H54 (cell line): ENCODE results near the gene PROZ.
"Not testable (repeated sequence)": the region's sequence is repeated elsewhere in the genome, so short reads cannot be mapped to it uniquely, and the experiment has no call there.

Experiments
- DNase-seq: peaks from one replicate; pipeline ENCODE4 v3.0.0; 2011; ENCODE audit warnings: low spot score, mixed read lengths; ENCODE audit not compliant: insufficient read length
- FAIRE-seq: peaks from 3 replicates; lab custom pipeline; 2011; peaks lifted over from hg19 to GRCh38; lab: Jason Lieb, UNC
- POLR2A ChIP-seq: IDR thresholded peaks from 2 replicates; pipeline ENCODE4 v1.6.1; 2011; ENCODE audit warnings: low read depth, mild to moderate bottlenecking, low read length

Gene PROZ, protein sequence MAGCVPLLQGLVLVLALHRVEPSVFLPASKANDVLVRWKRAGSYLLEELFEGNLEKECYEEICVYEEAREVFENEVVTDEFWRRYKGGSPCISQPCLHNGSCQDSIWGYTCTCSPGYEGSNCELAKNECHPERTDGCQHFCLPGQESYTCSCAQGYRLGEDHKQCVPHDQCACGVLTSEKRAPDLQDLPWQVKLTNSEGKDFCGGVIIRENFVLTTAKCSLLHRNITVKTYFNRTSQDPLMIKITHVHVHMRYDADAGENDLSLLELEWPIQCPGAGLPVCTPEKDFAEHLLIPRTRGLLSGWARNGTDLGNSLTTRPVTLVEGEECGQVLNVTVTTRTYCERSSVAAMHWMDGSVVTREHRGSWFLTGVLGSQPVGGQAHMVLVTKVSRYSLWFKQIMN

DNA sequence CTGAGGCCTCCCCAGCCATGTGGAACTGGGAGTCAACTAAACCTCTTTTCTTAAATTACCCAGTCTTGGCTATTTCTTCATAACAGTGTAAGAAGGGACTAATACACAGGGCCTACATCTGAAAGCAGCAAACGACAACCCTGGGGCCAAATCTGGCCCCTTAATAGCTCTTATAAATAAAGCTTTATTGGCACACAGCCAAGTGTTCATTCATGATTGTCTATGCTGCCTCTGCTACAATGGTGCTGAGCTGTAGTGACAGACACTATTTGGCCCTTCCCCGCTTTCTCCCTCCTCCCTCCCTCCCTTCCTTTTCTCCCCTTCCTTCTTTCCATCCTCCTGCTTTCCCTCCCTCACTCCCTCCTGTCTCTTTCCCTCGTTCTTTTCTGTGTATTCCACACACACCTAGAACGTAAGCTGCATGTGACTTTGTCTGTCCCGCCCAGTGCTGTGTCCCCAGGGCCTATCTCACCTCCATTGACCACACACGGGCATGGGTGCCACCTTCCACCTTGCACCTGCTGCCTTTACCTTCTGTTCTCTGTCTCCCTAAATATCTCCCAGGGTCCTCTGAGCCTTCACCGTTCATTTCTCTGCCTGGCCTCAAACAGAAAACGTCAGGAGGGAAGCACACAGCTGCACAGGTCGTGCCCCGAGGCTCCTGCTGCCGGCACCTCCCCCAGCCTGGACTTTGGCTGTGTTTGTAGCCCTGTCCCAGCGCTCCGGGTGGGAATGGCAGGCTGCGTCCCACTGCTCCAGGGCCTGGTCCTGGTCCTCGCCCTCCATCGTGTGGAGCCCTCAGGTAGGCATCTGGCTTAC is at the start of gene PROZ:
TSS of gene PROZ (plus strand) at position 720 of the 819 bp plus-strand sequence. CDS start at position 733, 13 bp downstream.
- DNase-seq (no peak), FAIRE-seq (no peak)
- no peak for TF ChIP-seq POLR2A

DNA sequence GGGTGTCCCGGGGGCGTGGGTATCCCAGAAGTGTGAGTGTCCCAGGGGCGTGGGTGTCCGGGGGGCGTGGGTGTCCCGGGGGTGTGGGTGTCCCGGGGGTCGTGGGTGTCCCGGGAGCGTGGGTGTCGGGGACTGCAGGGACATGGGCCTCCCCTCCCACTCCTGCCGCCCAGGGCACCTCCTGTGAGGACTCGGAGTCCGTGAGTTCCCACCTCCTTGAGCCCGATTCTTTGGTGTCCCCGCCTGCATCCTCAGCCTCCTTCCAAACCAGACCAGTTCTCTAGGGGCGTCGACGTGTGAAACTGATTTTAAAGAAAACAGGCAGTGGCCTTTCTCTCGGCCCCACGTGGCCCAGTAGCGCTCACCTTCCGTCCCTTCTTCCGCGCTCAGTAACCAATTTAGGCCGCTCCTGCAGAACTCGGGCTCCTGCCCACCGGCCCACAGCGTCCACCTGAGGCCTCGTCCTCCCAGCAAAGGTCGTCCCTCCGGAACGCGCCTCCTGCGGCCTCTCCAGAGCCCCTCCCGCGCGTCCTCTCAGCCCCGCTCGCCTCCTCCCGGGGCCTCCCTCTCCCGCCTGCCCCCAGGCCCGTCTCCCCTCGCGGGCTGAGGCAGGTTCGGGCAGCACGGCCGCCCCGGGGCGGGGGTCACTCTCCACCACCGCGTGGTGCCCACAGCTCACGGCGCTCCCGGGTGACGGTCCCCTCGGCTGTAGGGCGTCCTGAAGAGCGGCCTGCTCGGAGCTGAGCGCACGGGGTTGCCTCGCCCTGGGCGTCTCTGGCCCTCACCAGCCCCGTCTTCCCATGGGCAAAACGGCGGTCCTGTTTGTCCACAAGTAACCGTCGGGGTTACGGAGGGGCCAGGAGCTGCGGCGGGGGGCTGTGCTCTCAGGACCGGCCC is 49.0 kb upstream of the PROZ start:
- no peak for TF ChIP-seq POLR2A
- FAIRE-seq: no peak
- no peak for DNase-seq

DNA sequence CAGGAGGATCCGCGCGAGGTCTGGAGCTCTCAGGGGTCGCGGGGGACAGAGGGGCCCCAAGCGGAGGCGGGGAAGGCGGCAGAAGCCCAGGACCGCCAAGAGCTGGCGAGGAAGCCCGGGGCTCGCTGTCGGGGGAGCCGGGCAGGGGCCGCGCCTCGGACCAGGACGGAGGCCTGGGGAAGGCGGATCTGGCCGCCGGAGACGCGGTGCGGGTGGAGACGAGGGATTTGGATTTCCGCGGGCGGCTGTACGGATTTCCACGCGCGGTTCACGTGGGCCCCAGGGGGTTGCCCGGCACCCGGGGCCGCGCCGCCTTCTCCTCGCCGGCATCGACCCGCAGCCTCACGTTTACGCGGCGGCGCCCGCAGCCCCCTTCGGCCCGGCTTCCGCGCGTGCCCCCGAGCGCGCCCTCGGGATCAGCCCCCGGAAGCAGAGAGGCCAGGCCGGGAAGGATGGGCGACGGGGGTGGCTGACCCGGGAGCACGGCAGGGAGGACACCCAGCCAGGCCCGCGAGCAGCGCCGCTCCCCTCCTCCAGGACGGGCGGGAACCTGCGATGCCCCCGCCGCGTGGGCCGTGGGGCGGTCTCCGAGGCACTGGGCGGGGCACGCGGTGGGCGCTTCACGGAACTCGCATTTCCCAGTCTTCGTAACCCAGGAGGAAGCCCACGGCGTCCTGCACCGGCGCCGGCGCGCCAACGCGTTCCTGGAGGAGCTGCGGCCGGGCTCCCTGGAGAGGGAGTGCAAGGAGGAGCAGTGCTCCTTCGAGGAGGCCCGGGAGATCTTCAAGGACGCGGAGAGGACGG is 48.2 kb upstream of the PROZ start:
- FAIRE-seq (no peak), DNase-seq (no peak)
- TF ChIP-seq POLR2A: no peak

DNA sequence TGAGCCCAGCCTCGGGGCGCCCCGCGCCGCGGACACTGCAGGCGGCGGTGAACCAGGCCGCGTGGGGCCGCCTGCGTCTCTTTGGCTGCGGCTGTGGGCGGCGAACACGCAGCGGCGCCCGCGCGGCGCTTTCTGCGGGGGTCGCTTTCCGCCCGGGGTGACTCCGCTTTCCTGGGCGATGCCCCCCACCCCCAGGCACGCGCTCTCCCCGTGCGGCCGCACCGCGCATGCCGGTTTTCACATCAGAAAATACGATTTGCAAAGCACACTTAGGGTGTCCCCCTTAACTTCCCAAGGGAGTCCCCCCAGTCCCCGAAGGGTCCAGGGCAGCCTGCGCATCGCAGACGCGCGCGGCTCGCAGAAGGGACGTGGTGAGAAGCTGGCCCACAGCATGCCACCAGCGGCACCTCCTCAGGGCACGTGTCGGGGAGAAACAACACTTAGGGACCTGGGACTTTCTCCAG is 47.6 kb upstream of the PROZ start:
- no peak for FAIRE-seq
- DNase-seq: no peak

DNA sequence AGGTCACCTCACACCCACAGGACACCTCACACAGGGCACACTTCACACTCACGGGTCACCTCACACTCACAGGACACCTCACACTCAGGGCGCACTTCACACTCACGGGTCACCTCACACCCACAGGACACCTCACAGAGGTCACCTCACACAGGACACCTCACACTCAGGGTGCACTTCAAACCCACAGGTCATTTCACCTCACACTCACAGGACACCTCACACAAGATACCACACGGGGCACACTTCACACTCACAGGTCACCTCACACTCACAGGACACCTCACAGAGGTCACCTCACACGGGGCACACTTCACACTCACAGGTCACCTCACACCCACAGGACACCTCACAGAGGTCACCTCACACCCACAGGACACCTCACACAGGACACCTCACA is 46.6 kb upstream of the PROZ start:
- FAIRE-seq, DNase-seq: not testable (repeated sequence)

More for the DNA sequence above, 47.6 kb upstream of the PROZ start:
- no peak for TF ChIP-seq POLR2A

DNA sequence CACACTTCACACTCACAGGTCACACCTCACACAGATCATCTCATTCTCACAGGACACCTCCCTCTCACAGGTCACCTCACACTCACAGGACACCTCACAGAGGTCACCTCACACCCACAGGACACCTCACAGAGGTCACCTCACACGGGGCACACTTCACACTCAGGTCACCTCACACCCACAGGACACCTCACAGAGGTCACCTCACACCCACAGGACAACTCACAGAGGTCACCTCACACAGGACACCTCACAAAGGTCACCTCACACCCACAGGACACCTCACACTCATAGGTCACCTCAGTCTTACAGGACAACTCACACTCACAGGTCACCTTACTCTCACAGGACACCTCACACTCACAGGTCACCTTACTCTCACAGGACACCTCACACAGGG is 46.0 kb upstream of the PROZ start:
- not testable (repeated sequence) for DNase-seq, FAIRE-seq

DNA sequence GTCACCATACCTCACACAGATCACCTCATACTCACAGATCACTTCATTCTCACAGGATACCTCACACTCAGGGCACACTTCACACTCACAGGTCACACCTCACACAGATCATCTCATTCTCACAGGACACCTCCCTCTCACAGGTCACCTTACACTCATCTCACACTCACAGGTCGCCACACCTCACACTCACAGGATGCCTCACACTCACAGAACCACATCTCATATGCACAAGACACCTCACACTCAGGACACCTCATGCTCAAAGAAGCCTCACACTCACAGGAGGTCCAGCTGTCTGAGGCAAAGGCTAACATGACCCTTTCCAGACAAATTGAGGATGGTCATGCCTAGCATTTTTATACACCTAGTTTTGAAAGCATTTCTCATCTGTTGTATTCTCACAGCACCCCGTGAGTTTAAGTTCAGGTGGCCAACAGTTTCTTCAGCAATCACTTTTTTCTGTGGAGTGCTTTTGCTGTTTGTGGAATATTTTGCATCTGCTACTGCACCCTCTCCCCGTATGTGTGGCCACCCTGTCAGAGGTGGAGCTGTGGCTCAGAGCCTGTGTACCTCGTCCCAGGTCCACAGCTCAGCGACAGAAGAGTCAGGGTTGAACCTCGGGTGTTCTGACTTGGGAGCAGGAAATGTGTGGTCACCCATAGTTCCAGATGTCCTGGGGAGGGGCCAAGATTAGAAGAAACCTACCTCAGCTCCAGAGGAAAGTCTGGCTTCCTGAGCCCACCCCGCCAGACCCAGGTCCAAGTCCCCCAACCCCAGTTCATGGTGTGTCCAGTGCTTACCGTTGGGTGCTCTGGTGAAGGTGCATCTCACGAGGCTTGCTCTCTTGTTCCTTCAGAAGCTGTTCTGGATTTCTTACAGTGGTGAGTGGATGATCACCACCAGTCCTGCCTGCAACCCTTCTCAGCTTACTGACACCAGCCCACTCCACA is 45.3 kb upstream of the PROZ start:
- no peak for FAIRE-seq
- no peak for DNase-seq
- no peak for TF ChIP-seq POLR2A

DNA sequence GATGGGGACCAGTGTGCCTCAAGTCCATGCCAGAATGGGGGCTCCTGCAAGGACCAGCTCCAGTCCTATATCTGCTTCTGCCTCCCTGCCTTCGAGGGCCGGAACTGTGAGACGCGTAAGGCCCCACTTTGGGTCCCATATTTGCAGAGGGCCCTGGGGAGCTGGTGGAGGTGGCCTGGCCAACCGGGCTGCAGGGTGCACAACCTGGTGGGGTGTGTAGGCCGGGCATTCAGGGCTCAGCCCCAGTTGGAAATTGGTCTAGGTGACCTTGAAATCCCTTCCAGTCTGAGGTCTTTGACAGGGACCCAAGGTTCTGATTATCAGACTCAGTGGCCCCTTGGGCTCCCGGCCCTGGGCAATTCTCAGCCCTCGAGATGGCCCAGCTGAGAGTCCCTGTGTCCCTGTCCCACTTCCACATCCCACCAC is 44.6 kb upstream of the PROZ start:
- no peak for TF ChIP-seq POLR2A
- no peak for DNase-seq
- FAIRE-seq: no peak

DNA sequence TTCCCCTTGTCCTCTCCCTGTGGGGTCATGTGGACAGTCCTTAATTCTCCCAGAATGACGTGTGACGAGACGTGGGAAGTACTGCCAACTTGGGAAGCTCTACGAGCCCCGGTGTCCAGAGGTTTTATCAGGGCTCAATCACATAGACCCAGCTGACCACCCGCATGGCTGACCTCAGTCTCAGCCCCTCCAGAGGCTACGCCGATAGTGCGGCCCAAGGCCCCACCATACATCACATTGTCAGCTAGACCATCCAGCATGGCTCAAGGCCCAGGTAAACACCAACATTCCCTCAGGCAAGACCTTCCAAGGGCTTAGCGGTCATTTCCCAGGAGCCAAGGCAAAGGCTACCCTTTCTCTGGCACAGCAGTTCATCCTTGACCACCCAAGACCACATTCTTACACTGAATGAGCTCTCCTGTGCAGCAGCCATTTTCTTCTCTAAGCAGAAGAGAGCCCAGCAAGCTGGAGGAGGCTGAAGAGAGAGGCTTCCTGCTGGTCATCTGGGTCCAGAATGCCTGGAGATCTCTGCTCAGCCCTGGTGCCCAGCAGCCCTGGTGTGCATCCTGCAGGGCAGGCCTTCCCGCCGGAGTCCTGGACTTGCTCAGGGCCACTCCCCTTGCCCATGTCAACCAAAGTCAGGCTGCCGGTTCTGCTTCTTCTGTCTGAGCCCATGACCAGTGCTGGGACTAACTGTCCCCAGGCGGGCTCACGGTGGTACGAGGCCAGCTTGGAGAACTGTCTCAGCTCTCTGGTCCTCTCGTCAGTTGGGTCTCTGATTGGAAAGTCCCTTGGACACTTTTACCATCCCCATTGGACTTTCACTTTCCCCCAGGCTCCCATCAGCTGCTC is 43.7 kb upstream of the PROZ start:
- TF ChIP-seq POLR2A: no peak
- FAIRE-seq (no peak), DNase-seq (no peak)

DNA sequence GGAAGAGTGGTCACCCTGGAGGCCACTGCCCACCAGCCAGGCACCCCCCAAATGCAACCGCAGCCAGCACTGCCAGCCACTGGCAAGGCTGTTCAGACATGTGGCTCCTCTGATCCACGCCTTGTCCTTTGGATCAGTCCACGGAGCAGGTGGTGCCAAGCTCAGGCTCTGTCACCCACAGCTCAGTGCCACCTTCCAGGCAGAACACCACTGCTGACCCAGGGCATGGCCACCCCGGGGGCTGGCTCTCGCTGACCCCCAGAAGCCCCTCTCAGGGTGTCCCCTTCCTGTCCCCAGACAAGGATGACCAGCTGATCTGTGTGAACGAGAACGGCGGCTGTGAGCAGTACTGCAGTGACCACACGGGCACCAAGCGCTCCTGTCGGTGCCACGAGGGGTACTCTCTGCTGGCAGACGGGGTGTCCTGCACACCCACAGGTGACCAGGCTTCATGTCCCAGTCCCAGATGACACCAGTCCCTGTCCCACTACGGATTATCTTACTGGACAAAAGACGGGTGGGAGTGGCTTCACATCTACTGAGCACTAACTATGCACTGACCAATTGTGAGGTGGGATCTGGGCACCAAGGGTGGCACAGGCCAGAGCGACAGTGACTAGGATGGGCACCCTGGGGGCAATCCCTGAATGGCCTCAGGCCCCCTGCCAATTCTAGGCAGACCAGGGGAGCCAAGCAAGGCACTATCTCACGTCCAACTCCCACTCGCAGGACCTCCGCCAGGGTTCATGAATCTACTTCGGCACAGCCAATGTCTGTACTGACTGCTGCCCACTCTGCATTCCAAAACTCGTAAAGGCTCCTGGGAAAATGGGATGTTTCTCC is 42.9 kb upstream of the PROZ start:
- TF ChIP-seq POLR2A: no peak
- no peak for DNase-seq
- FAIRE-seq: no peak
